Muscle layer of duodenum (tissue), 2 donors: ENCODE measurements around the gene KIF13A.
"Not testable (repeated sequence)": the region's sequence is repeated elsewhere in the genome, so short reads cannot be mapped to it uniquely, and the experiment has no call there.

Experiments
- H3K27ac ChIP-seq: one replicate; pipeline ENCODE4 v1.7.0; 2013; ENCODE audit warnings: mild to moderate bottlenecking, low read length
- H3K27me3 ChIP-seq: one replicate; pipeline ENCODE4 v1.7.0; 2013; ENCODE audit warnings: low read depth, mild to moderate bottlenecking, control low read depth, low read length
- H3K36me3 ChIP-seq, 2 donors: one replicate each; pipeline ENCODE4 v1.7.0; 2013; ENCODE audit warnings: low read length in 2 of 2, control low read depth in 1 of 2, mild to moderate bottlenecking in 1 of 2; ENCODE audit not compliant: insufficient read depth in 2 of 2, control insufficient read depth in 1 of 2
- H3K4me1 ChIP-seq, 2 donors: one replicate each; pipeline ENCODE4 v1.7.0; 2013; ENCODE audit warnings: low read length in 2 of 2, mild to moderate bottlenecking in 2 of 2, control low read depth in 1 of 2, moderate library complexity in 1 of 2; ENCODE audit not compliant: insufficient read depth in 2 of 2, control insufficient read depth in 1 of 2
- H3K4me3 ChIP-seq, 2 donors: one replicate each; pipeline ENCODE4 v1.7.0; 2013; ENCODE audit warnings: low read length in 2 of 2, low read depth in 1 of 2, mild to moderate bottlenecking in 1 of 2
- H3K9me3 ChIP-seq, 2 donors: one replicate each; pipeline ENCODE4 v1.7.0; 2013; ENCODE audit warnings: low read length in 2 of 2, control low read depth in 1 of 2, mild to moderate bottlenecking in 1 of 2; ENCODE audit not compliant: control insufficient read depth in 1 of 2
- donor health status: healthy.

Gene KIF13A

DNA sequence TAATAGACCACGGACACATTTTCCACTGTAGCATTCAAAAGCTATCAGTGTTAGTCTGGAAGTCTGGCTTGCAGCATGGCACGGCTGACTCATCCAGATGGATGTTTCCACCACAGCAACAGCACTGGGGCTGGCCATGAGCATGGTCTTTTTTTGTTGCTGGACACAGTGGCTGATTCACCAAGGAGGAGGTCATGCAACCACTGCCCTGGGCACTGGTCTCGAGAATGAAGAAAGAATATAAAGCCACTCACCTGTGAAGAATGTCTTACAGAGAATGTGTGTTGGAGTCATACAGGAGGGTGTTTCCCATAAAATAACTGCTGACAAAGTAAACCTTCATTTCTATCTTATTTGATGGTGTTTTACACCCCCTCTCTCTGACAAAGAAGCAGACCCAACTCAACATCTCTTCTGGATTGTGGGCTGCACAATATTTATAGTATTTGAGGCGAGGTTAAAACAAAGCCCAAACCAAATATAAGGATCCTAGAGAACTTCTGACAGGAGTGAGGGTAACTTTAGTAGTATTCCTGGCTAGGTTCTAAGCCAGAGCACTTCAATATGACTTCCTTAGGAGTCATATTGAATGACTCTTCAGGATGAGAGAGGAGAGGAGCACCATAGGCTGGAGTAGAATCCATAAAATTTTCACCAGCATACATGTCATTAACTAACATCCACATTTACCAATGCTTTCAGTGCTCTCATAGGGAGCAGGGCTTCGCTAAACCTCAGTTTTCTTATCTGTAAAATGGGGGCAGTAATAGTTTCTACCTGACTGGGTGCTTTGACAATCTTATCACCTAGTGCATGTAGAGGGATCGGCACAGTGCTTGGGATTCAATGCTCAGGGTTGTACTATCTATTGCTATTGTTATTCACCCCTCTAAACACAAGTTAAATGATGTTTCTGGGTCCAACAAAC lies 121.4 kb downstream of the KIF13A start:
- Histone ChIP-seq H3K36me3 (peaks cover 0 to 3% of the 10 kb centered on the region in 2 donors), H3K4me1 (peaks cover 10 to 56% of the 10 kb centered on the region in 2 donors), H3K27me3 (no peaks in the 10 kb centered on the region), H3K27ac (peak overlapping the region; percentile 63), H3K4me3 (no peak overlapping the region), H3K9me3 (no peaks in the 10 kb centered on the region)

DNA sequence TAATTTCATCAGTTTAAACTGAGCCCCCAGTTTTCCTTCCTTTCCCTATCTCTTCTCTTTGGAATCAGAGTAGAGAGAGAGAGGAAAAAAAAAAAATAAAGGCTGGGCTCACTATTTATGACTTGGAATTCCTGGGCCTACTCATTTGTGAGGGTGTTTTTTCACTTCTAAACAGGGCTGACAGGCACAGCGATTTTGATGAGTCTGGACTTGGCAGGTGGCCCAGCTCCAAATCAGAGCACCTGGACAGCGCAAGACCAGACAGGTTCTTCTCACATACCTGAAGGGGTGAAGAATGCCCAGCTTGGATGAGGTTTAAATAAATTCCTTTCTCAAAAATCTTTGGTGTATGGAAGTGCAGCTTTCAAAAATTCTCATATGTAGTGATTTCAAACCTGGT lies 122.2 kb downstream of the KIF13A start:
- peaks cover 10 to 56% of the 10 kb centered on the region in 2 donors for H3K4me1 ChIP-seq
- peak overlapping the region; percentile 63 for H3K27ac ChIP-seq

DNA sequence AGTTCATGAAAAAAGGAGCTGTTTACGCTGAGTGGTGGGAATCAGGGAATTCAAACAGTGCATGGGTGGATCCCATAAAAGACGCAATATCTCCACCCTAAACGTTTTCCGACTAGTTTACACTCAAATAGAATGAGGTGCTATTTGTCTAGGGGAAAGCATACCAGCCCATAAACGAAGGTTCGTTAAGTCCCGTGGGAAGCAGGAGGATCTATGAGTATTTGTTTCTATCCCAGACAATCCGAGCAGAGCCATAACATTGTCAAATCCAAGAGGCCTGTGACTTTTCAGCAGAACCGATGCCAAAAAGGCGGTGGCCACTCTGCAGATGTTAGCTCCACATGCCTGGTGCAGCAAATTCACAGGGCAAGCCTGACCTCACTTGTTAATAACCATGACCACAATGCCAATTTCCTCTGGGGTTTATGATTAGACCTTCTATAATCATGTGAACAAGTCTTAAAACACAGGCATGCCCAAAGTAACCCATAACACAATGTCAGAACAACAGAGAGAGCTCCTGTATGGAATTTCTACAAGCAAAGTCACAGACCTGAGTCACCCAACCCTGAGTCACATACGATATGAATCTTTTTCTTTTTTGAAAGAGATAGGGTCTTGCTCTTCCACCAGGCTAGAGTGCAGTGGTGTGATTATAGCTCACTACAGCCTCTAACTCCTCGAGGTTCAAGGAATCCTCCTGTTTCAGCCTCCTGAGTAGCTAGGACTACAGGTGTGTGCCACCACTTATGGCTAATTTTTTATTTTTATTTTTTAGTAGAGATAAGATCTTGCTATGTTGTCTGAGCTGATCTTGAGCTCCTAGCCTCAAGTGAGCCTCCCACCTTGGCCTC lies 123.3 kb downstream of the KIF13A start:
- Histone ChIP-seq H3K4me1 (peaks cover 10 to 52% of the 10 kb centered on the region in 2 donors), H3K27ac (peak overlapping the region; percentile 63), H3K36me3 (peaks cover 0 to 3% of the 10 kb centered on the region in 2 donors), H3K4me3 (no peak overlapping the region), H3K9me3 (no peaks in the 10 kb centered on the region), H3K27me3 (no peaks in the 10 kb centered on the region)

More for the DNA sequence above, 122.2 kb downstream of the KIF13A start:
- Histone ChIP-seq H3K4me3 (no peak overlapping the region), H3K9me3 (no peaks in the 10 kb centered on the region), H3K27me3 (no peaks in the 10 kb centered on the region), H3K36me3 (peaks cover 0 to 3% of the 10 kb centered on the region in 2 donors)

DNA sequence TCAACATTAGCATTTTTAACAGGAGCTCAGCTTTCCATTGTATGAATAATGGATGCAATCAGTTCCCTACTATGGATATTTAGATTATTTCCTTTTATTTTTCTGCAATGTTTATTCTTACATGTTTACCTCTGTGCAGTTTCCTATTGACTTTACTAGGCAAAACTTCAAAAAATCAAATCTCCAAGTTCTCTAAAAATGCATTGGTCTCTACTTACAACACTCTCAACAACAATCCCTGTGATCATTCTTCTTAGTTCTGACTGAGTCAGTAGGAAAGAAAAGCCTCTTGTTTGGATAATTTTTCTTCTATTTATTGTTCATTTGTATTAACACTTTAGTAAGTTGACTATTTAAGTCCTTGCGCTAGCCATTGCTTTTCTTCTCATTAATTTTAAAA lies 126.1 kb downstream of the KIF13A start:
- no peaks in the 10 kb centered on the region for H3K9me3 ChIP-seq
- no peak overlapping the region for H3K27ac ChIP-seq
- no peak overlapping the region for H3K4me3 ChIP-seq
- peaks cover 0 to 3% of the 10 kb centered on the region in 2 donors for H3K36me3 ChIP-seq
- no peaks in the 10 kb centered on the region for H3K27me3 ChIP-seq
- peaks cover 7 to 34% of the 10 kb centered on the region in 2 donors for H3K4me1 ChIP-seq

DNA sequence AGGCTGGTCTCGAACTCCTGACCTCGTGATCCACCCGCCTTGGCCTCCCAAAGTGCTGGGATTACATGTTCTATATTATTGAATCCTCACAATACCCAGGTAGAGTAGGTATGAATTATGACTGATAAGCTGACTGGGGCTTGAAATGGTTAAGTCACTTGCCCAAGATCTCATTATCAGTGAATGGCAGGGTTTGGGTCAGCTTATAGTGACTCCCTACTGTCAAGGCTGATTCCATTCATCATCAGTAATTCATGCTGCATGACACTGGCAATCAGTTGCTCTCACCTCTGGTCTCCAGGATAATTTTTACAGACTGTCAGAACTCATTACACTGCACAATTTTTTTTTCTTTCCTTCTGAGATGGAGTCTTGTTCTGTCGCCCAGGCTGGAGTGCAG lies 127.6 kb downstream of the KIF13A start:
- Histone ChIP-seq H3K9me3 (no peaks in the 10 kb centered on the region), H3K4me1 (peaks cover 2 to 19% of the 10 kb centered on the region in 2 donors), H3K4me3 (no peak overlapping the region), H3K36me3 (peaks cover 0 to 5% of the 10 kb centered on the region in 2 donors), H3K27me3 (no peaks in the 10 kb centered on the region), H3K27ac (no peak overlapping the region)

DNA sequence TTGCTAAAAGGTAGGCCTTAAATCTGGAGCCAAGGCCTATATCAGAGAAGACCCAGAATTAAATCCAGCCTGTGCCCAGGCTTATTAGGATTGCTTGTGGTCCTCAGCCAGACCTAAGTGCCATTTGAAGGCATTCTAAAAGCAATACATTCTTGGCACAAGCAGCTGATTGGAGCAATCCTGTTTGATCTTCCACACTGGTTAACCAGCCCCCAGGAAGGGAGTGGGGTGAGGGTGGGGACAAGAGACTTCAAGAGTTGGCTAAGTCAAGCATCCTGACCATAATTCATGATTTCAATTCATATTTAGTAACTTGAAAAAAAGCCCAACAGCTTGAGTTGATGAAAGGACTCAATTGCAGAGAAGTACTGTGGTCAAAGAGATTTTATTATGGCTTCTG lies 128.9 kb downstream of the KIF13A start:
- Histone ChIP-seq H3K4me3 (no peak overlapping the region), H3K4me1 (peaks cover 0 to 8% of the 10 kb centered on the region in 2 donors), H3K27me3 (no peaks in the 10 kb centered on the region), H3K27ac (no peak overlapping the region), H3K36me3 (peaks cover 0 to 5% of the 10 kb centered on the region in 2 donors), H3K9me3 (no peaks in the 10 kb centered on the region)

DNA sequence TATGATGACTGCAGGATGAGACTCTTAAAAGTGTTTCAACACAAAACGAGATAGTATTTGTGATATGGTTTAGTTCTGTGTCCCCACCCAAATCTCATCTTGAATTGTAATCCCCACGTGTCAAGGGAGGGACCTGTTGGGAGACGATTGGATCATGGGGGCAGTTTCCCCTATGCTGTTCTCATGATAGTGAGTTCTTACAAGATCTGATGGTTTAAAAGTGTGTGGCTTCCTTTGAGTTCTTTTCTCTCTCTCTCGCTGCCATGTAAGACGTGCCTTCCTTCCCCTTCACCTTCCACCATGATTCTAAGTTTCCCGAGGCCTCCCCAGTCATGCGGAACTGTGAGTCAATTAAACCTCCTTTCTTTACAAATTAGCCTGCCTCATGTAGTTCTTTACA lies 130.2 kb downstream of the KIF13A start:
- H3K4me3 ChIP-seq, H3K4me1 ChIP-seq, H3K9me3 ChIP-seq, H3K36me3 ChIP-seq, H3K27me3 ChIP-seq, H3K27ac ChIP-seq: not testable (repeated sequence)

DNA sequence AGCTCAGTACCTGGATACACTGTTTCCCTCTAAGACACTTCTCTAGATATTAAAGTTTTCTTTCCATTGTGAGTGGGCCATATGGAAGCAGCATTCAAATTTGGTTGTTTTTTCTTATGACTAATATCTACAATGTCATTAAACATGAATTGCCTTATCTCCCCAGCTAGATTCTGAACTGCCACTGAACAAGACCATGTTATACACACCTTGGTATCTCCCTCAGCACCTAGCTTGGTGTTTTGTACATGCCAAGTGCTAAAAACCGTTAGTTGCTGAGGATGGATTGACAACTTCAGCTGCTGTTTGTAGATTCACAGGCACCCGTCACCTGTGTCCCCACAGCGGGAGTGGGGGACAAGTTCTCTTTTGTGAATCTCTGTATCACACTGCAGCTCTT lies 131.1 kb downstream of the KIF13A start:
- Histone ChIP-seq H3K4me1 (peaks cover 0 to 4% of the 10 kb centered on the region in 2 donors), H3K4me3 (no peak overlapping the region), H3K36me3 (peaks cover 0 to 5% of the 10 kb centered on the region in 2 donors), H3K27ac (no peak overlapping the region), H3K9me3 (no peaks in the 10 kb centered on the region), H3K27me3 (no peaks in the 10 kb centered on the region)

DNA sequence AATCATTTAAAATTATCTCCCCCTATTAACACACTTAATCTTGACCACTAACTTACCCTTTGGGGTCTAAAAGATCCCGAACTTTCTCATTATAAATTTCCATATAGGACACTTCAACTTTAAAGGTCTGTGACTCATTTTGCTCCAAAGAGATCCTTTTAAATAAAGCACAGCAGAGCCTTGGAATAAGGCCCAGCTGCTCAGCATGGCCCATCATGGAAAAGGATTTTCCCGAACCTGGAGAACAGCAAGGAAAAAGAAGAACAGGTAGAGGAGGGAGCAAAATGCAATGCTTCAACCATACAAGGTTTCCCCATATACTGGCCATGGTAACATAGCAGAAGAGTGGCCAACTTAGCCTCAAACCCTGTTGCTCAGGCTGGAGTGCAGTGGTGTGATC lies 132.1 kb downstream of the KIF13A start:
- peaks cover 0 to 10% of the 10 kb centered on the region in 2 donors for H3K4me1 ChIP-seq
- peaks cover 6% of the 10 kb centered on the region in 2 donors for H3K36me3 ChIP-seq
- H3K4me3 ChIP-seq: no peak overlapping the region
- no peaks in the 10 kb centered on the region for H3K27me3 ChIP-seq
- H3K27ac ChIP-seq: no peak overlapping the region
- no peaks in the 10 kb centered on the region for H3K9me3 ChIP-seq

DNA sequence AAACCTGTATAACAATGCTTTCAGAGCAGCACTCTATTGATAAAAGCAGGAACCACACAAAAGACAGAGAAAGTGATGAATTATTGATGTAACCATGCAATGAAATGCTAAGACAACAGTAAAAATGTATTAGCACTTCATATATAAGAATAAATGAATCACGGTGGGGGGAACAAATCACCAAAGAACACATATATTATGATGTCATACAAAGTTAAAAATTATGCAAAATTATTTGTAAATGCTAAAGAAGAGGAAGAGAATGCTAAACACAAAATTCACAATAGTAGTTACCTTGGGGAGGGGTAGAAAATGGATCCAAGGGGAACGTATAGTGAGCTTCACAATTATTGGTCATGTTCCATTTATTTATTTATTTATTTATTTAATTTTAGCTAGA lies 133.9 kb downstream of the KIF13A start:
- Histone ChIP-seq H3K4me1 (peaks cover 0 to 10% of the 10 kb centered on the region in 2 donors), H3K9me3 (no peaks in the 10 kb centered on the region)

DNA sequence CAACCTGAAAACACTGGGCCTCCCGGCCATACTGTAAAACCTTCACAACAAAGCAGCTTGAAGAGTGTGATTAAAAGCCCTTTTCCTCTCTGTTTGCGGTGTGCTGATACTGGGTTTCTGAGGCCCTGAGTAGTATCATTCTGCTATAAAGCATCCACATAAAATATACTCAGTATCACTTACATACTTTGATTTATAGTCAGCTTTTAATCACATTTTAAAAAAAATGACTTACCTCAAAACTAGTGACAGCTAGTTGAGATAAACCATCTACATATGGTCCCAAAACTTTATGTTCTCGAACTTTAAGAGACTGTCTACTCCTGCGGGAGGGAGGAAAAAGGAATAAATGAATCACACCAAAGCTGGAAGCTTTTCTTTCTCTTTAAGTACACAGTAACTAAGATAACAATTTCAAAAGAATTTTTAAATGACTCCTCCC lies 135.7 kb downstream of the KIF13A start:
- Histone ChIP-seq H3K36me3 (peaks cover 11 to 31% of the 10 kb centered on the region in 2 donors), H3K4me1 (peaks cover 0 to 10% of the 10 kb centered on the region in 2 donors), H3K27ac (peak overlapping the region; percentile 45), H3K9me3 (no peaks in the 10 kb centered on the region), H3K27me3 (no peaks in the 10 kb centered on the region), H3K4me3 (no peak overlapping the region)

More for the DNA sequence above, 133.9 kb downstream of the KIF13A start:
- no peak overlapping the region for H3K4me3 ChIP-seq
- H3K36me3 ChIP-seq: peaks cover 11 to 25% of the 10 kb centered on the region in 2 donors
- H3K27ac ChIP-seq: no peak overlapping the region
- no peaks in the 10 kb centered on the region for H3K27me3 ChIP-seq
